GM19193 (cell line): Measurements from ENCODE around the gene RALGPS1.

ENCODE experiments used
- POLR2A ChIP-seq: IDR thresholded peaks from 4 replicates; pipeline ENCODE4 v1.6.1; 2011; ENCODE audit not compliant: insufficient read depth, insufficient read length; ENCODE audit errors: extremely low read depth

The RALGPS1 gene

GRCh38 chr9:127087411-127087810 is 172.8 kb downstream of the RALGPS1 start:
- TF ChIP-seq POLR2A, result no peak

GRCh38 chr9:127087836-127088235 is 173.3 kb downstream of the RALGPS1 start:
- TF ChIP-seq POLR2A, result no peak

GRCh38 chr9:127088724-127089615 is 174.4 kb downstream of the RALGPS1 start:
- no peak for TF ChIP-seq POLR2A

- TF ChIP-seq POLR2A, result no peak
These were observed 175.1 kb downstream of the RALGPS1 start for GRCh38 chr9:127089631-127090081.

GRCh38 chr9:127090341-127090985 is 175.9 kb downstream of the RALGPS1 start:
- TF ChIP-seq POLR2A, result no peak

GRCh38 chr9:127091526-127091925 is 176.9 kb downstream of the RALGPS1 start:
- TF ChIP-seq POLR2A, result no peak

- TF ChIP-seq POLR2A, result no peak
These were observed 177.5 kb downstream of the RALGPS1 start for GRCh38 chr9:127092041-127092608.

- no peak for TF ChIP-seq POLR2A
These were observed 178.9 kb downstream of the RALGPS1 start for GRCh38 chr9:127093319-127094020.

- TF ChIP-seq POLR2A, result no peak
These were observed 180.8 kb downstream of the RALGPS1 start for GRCh38 chr9:127095411-127095810.

GRCh38 chr9:127096208-127096607 is 181.6 kb downstream of the RALGPS1 start:
- no peak for TF ChIP-seq POLR2A

- TF ChIP-seq POLR2A, result no peak
These were observed 183.1 kb downstream of the RALGPS1 start for GRCh38 chr9:127097683-127098082.

- TF ChIP-seq POLR2A, result no peak
These were observed 184.5 kb downstream of the RALGPS1 start for GRCh38 chr9:127098916-127099553.

- TF ChIP-seq POLR2A, result no peak
These were observed 185.1 kb downstream of the RALGPS1 start for GRCh38 chr9:127099664-127100063.

GRCh38 chr9:127102176-127102575 is 187.6 kb downstream of the RALGPS1 start:
- no peak for TF ChIP-seq POLR2A
